ENCODE results near the gene C11orf98.
A peak's percentile ranks its signal among the peaks of the same experiment; 100 is the strongest.
"Not testable (repeated sequence)": the region's sequence is repeated elsewhere in the genome, so short reads cannot be mapped to it uniquely, and the experiment has no call there.

The C11orf98 gene

DNA sequence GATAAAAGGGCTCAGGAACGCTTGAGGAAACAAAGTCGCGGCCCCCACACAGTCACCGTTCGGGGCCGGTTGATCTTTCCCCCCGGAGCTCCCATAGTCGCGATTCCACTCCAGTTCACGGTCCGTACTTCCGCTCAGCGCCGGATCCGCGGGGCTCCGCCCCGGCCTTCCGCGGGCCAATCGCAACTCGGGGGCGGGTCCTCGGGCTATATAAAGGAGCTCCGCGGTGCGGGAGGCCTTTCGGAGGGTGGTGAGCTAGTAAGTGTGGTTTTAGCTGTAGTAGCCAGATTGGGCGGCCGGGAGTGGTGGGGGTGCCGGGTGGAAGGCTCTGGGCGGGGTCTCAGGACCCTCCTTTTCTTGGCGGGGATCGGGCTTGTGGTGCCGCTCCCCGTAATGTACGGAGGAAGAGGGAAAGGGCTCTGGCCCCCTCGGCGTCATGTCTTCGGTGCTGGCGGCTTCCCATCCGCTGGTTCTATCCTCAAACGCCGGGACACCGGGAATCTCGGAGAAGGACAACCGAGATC, at the start of gene C11orf98, which contains the start of gene CSKMT:
Gene C11orf98 (minus strand): TSS at position 136 of the 524 bp plus-strand sequence. CDS start 41 bp downstream, at position 95.
Gene CSKMT (plus strand): TSS at position 238 of the 524 bp plus-strand sequence. CDS start 568 bp downstream, outside the sequence.
- peak; percentile 96 for DNase-seq

DNA sequence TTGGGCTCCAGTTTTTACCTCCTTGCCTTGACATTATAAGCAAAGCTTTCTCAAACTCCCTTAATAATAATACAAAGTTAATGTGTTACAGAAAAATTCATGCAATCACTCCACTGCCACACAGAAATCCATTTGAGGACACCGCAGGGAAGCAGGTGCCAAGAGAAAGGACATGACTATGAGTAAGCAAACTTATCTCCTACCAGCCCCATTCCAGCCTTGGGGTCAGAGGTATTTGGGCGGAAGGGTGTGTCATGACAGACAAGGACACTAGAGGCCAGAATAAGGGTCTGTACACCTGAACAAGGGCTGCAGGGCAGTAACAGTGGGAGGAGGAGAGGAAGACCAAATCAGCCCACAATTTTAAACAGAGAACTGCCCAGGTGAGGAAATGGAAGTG, 48.3 kb upstream of the C11orf98 start:
- DNase-seq, result no peak

- DNase-seq, result no peak
Measured at GRCh38 chr11:62712861-62713260, 47.9 kb upstream of the C11orf98 start.

DNA sequence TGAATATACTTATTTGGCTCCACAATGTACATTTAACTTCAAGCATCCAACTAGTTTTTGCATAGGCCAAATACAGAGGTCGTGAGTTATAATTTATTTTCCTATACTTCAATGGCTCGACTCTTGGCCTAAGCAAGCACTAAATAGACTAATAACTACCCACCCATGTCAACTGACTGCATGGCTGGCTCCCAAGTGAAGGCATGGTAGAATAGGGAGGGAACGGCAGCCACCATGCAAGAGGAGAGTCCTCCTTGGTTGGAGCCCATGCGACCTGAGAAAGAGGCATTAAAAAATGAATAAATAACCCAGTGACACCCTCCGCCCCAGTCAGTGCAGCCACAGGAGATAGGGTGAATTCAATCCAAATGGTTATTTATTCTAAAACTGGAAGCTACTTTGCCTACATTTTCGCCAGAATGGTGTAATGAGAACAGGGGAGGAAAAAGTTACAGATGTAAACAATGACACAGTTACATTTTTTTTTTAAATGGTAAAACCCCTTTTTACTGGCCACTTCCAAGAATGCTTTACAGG, 47.3 kb upstream of the C11orf98 start:
- no peak for DNase-seq

DNA sequence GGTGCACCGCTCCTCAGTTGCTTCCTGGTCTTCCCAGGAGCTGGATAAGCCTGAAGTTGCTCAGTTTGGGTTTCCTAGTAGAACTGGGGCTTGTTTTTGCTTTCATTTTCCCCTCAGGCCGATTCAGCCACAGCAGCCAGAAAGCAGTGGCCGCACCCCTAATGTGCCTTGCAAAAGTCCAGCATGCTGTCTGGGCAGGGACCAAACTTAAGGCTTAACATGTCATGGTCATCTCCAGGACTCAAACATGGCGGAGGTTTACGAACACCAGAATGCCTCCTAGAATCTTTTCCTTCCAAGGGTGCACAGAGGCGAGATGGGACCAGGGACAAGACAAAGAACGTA, 45.0 kb upstream of the C11orf98 start:
- DNase-seq, result peak; percentile 28

- DNase-seq, result peak; percentile 97
Measured at GRCh38 chr11:62709247-62710000, 44.4 kb upstream of the C11orf98 start.

GRCh38 chr11:62708793-62709192, 43.8 kb upstream of the C11orf98 start:
- peak; percentile 49 for DNase-seq

DNA sequence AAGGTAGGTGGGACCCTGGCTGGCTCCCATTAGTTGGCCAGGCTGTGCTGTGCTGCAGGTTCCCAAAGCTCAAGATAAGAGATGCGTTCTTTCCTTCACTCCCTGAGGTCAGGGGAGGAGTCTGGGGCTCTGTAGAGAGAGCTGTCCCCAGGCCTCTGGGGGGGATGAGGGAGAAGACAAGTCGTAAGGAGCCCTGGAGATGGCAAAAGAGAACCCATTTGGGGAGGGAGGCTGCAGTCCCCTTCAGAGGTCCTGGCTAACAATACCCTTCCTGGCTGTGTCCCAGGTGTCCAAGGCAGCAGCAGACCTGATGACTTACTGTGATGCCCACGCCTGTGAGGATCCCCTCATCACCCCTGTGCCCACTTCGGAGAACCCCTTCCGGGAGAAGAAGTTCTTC, 43.4 kb upstream of the C11orf98 start:
- DNase-seq, result no peak

DNA sequence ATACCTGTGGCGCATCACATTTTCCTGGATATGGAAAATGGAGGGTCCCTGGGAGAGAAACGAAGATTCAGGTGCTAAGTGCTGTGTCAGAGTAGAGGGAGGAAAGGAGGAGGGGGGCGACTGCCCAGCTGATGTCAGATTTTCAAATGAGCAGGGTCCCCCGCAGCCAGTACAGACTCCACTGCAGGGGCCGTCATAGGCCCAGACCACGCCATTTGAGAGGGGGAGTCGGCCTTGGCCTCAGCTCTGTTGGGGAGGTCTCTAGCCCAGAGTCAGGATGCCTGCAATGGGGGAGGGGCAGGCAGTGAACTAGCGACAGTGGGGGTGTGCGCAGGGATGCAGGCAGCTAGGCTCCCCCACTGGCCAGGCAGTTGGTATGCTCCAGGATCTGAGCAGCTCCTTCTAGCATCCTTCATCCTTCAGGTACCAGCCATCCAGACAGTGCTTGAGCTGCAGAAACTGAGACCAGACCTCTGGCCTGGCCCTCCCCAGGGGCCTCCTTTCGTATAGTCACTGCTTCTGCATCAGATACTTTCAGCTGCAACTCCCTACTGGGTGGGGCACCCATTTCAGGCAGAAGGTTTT, 42.4 kb upstream of the C11orf98 start, which contains the start of the genes BSCL2 and GNG3:
Gene BSCL2 (minus strand): TSS at position 148 of the 585 bp plus-strand sequence. CDS start 229 bp downstream, outside the sequence.
Gene GNG3 (plus strand): TSS at position 400 of the 585 bp plus-strand sequence. CDS start 620 bp downstream, outside the sequence.
- no peak for DNase-seq

- no peak for DNase-seq
Measured at GRCh38 chr11:62706850-62707247, 41.8 kb upstream of the C11orf98 start.

DNA sequence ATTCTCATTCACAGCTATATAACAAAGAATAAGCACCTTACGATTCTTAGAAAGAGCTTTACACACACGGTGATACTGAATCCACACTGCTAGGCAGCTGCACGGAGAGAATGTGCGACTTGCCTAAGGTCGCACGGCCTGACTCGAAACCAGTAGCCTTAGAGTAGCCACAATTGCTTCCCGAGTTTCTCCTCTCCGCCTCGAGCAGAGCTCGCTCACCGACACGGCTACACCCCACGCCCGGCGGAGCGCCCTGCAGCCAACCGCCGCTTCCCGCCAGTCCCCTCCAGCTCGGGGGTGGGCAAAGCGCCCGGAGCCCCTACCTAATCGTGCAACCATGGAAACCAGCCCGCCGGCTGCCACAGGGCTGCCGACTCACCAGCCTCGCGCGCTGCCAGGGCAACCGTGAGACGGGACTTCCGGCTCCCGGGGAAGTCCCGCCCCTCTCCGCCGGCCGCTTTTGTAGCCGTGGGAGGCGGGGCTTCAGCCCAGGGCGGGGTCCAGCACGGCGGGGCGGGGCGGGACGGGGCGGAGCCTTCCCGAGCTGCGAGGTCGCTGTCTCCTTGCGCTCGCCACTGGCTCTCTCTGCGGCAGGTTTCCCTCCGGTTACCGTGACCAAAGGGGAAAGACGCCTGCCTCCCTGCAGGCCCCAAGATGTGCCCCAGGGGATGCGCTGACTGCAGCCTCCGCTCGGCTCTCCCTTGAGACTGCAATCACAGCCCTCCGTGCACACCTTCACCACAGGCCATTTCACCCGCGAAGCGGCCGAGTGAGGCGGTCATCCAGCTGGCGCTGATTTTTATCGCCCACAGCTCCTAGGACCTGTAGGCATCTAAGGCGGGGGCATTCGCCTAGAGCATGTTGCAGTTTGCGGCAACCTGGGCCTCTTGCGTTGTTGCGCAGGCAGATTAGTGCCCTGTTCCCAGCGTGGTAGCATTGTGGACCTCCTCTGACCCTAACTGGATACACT, 41.2 kb upstream of the C11orf98 start:
- DNase-seq, result peak; percentile 93

DNA sequence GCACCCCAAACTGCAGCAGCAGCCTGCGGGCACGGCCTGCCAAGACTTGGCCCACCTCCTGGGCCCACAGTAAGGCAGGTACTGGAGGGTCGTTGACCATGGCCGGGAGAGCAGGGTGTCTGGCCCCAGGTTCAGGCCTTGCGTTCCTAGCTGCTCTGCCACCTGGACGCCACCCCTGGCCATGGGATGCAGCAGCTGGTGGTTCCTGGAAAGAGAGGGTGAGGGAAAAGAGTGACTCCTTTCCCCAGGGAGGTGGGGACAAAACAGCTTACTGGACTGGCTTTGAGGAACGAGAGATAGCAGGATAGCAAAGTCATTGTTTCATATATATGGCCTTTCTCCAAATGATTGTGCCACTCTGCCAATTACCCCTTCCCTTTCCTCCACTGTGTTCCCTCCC, 40.4 kb upstream of the C11orf98 start:
- DNase-seq, result no peak

DNA sequence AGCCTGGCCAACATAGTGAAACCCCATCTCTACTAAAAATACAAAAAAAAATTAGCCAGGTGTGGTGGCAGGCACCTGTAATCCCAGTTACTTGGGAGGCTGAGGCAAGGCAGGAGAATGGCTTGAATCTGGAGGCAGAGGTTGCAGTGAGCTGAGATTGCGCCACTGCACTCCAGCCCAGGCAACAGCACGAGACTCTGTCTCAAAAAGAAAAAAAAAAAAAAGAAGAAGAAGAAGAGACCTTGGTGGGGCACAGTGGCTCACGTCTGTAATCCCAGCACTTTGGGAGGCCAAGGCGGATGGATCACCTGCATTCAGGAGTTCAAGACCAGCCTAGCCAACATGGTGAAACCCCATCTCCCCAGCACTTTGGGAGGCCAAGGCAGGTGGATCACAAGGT, 38.9 kb upstream of the C11orf98 start:
- DNase-seq, result not testable (repeated sequence)

- DNase-seq, result no peak
Measured at GRCh38 chr11:62702246-62702645, 37.2 kb upstream of the C11orf98 start.

GRCh38 chr11:62694455-62695167, 29.6 kb upstream of the C11orf98 start:
- peak; percentile 83 for DNase-seq

GRCh38 chr11:62693624-62694023, 28.6 kb upstream of the C11orf98 start:
- DNase-seq, result not testable (repeated sequence)

- no peak for DNase-seq
Measured at GRCh38 chr11:62689421-62690183, 24.6 kb upstream of the C11orf98 start, which contains the start of gene LRRN4CL. Gene LRRN4CL (minus strand): TSS chr11:62689530. CDS start chr11:62688508, 1,022 bp downstream.

DNA sequence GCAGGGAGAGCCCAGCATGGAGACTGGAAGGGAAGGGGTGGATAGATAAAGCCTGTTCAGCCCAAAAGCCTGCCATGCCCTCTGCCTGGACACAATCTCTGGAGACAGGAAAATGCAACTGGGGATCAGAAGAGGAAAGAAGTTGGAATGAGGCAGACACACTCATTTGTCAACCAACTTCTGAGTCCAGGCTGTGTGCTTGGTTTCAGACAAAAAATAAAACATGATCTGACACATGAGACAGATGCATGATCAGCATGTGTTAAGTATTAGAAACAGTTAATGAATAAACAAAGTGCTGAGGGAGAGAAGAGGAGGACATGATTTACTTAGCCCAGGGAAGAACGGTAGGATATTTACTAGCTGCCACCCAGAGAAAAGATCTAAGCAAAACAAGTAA, 23.5 kb upstream of the C11orf98 start:
- no peak for DNase-seq

DNA sequence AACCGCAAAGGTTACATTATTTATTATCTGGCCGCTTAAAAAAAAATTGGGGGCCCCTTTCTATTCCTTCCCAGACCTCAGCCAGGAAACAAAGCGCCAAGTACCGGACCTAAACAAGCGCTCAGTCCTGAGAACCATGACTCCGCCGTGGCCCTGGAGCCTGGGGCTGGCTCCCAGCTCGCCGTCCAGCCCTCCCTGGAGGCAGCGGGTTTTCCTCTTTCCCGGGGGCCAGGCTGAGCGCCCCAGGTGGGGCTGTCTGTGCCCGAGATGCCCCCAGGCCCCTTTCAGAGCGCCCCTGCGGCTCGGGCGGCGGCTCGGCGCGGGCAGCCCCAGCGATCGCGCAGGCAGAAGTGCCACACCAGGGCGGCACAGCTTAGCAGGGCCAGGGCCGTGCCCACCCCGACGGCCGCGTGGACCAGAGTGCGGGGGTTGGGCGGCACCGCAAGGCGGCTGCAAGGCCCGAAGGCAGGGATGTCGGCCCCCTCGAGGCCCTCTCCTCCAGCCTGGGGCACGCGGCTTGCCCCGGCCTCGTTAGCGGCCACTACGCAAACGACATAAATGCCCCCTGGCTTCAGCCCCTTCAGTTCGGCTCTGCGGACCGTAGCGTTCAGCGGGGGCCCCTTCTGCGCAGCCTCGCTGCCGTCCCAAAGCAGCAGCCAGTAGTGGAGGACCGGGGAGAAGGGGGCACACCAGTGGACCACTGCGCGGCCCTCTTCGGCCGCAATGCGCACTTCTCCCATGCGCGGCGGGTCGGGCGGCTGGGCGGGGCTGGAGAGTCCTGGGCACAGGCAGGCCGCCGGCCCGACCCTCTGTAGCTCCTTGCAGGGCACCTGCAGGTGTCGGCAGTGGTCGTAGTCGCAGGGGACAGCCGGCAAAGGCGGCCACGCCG, 22.7 kb upstream of the C11orf98 start:
- DNase-seq, result no peak

- DNase-seq, result no peak
Measured at GRCh38 chr11:62682518-62682917, 17.5 kb upstream of the C11orf98 start.

All from stimulated activated CD4-positive, alpha-beta T cell treated with anti-CD3 and anti-CD28 coated beads, Interleukin-4, amount 100 ng/mL, for 24 hours (primary cell).